AG09309 (cell line): ENCODE measurements around the gene NOX3.

Source experiments
- DNase-seq: peaks from one replicate; pipeline ENCODE4 v3.0.0-alpha.2; 2010; ENCODE audit warnings: low read depth
- H3K4me3 ChIP-seq: 2 replicates; pipeline ENCODE4 v1.5.1; 2011; ENCODE audit warnings: mild to moderate bottlenecking, low read depth, low read length, moderate library complexity; ENCODE audit not compliant: control insufficient read depth
- CTCF ChIP-seq: IDR thresholded peaks from 2 replicates; pipeline ENCODE4 v1.5.1; 2011; ENCODE audit warnings: mild to moderate bottlenecking, low read depth, low read length, inconsistent platforms; ENCODE audit not compliant: insufficient read depth, control insufficient read depth; ENCODE audit errors: missing control alignments

The NOX3 gene

DNA sequence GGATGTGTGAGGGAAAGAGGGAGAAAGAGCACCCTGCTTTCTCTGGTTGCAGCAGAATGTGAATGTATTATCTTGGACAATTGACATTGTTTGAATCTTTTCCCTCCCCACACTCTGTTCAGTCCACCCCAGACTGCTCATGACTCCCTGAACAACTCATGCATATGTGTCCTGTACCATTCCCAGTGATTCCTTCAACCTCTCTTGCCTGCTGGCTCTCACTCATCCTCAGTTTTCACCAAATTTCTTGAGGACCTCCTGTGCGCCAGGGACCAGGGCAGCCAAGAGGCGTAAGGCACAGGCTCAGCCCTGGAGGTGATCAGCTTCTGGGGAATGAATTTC lies 5.4 kb downstream of the NOX3 start:
- no peak for DNase-seq
- TF ChIP-seq CTCF, result no peak

DNA sequence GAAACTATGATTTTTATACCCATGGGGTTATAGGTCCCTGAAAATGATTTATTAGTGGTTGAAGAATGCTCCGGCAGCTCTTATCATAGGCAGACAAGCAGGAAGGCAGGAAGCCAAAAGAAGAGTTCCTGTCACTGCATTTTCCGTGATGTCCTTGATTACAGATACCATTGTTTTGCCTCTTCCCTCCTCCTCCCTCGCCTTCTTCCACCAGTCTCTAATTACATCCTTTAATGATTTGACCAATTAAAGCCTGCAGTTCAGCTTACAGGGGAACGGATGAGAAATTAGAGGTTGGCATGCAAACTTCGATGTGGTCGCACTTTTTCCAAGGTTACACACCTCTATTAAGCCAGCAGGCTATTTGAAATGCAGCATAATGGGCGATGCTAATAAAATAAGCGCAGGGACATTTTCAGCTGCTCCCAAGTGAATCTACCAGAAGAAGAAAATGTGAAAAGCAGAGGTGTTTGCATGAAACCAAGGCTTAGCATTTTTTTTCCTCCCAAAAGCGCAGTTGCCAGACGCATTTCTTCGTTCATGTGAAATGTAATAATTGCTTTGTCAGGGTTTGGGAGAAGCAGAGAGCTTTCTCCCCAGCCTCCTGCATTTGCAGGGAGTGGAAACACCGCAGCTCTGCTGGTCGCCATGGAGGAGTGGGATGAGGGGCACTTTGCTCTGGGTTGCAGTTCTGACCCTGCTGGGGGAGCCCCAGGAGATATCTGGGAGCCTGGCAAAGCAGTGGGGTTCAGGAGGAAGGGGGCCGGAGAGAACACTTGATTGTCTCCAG lies 6.0 kb downstream of the NOX3 start:
- no peak overlapping the region for H3K4me3 ChIP-seq
- DNase-seq, result no peak
- no peak for TF ChIP-seq CTCF

More for the DNA sequence above, 5.4 kb downstream of the NOX3 start:
- H3K4me3 ChIP-seq, result no peak overlapping the region

- no peak for TF ChIP-seq CTCF
- no peak for DNase-seq
- no peak overlapping the region for H3K4me3 ChIP-seq
Measured at GRCh38 chr6:155448668-155449449, 6.8 kb downstream of the NOX3 start.

- TF ChIP-seq CTCF, result no peak
- no peak overlapping the region for H3K4me3 ChIP-seq
- DNase-seq, result no peak
Measured at GRCh38 chr6:155447949-155448348, 7.7 kb downstream of the NOX3 start.

DNA sequence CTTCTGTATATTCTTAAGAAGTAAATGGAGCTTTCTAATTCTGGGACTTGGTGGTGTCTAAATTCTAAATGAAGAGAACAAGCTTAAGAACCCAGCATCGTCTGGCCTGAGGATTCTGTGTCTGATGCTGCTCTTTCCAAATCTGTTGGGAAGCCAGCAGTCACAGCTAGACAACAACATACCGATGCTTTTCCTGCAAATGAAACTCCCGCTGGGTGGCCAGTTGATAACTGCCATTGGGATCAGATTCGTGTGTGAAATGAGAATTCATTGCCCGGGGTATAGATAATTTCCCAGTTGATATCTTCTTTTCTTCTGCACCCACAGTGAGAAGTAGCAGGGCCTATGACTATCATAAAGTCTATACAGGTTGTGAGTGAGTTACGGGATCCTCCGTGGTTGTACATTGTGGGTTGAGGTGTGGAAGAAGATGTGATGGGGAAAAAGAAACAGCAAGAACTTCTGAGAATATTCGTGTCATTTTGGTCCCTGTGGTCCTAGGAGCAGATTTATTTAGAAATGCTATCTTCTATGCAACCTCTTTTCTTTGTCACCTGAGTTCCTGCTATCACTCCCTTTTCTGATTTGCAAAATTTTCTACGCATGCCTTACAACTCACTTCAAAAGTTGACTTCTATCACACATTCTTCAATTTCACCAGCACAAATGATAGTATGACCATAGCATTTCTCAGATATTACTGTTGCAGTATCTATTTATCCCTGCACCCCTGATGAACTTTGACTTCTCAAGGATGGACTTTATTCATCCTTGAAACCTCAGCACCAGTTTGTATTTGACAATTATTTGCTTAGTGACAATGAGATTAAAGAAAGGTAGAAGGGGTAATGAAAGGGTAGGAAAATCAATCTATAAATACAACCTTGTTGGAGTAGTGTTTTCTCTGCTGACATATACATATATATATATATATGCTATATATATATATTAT lies 10.4 kb downstream of the NOX3 start:
- no peak overlapping the region for H3K4me3 ChIP-seq
- no peak for DNase-seq
- no peak for TF ChIP-seq CTCF

GRCh38 chr6:155444120-155444917 lies 11.3 kb downstream of the NOX3 start:
- TF ChIP-seq CTCF, result no peak
- H3K4me3 ChIP-seq, result no peak overlapping the region
- DNase-seq, result no peak
